ENCODE measurements around the gene SLC5A12.

DNA sequence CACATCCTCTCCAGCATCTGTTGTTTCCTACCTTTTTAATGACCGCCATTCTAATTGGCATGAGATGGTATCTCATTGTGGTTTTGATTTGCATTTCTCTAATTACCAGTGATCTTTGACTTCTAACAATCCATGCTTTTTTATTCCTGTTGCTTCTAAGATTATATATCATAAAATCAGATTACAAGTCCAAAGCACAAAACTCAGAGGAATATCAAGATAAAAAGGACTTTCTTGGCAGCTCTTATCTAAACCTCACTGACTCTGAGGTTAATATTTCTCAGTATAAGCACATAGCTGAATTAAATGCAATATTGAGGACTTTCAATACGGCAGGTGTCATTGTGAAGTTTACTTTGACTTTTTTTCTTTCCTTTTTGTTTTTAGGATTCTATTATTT, 11.4 kb downstream of the SLC5A12 start:
- TF ChIP-seq, protein P1, sequence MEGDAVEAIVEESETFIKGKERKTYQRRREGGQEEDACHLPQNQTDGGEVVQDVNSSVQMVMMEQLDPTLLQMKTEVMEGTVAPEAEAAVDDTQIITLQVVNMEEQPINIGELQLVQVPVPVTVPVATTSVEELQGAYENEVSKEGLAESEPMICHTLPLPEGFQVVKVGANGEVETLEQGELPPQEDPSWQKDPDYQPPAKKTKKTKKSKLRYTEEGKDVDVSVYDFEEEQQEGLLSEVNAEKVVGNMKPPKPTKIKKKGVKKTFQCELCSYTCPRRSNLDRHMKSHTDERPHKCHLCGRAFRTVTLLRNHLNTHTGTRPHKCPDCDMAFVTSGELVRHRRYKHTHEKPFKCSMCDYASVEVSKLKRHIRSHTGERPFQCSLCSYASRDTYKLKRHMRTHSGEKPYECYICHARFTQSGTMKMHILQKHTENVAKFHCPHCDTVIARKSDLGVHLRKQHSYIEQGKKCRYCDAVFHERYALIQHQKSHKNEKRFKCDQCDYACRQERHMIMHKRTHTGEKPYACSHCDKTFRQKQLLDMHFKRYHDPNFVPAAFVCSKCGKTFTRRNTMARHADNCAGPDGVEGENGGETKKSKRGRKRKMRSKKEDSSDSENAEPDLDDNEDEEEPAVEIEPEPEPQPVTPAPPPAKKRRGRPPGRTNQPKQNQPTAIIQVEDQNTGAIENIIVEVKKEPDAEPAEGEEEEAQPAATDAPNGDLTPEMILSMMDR (IDR thresholded peaks at IDR 0.05), result no peak
- no peak for TF ChIP-seq POLR2A (IDR thresholded peaks at IDR 0.05)

Measured in body of pancreas (tissue), 4 donors.